Skin epidermis (tissue), 12 donors: ENCODE data around the gene SP5.

Experiments used
- H3K27ac ChIP-seq, 21 experiments: fragments of 200-600 bp; sonication (generic) in 11 of 21; one replicate each; pipeline ENCODE4 v1.5.0; 2020; ENCODE audit warnings: mild to moderate bottlenecking in 3 of 21, inconsistent platforms in 2 of 21, moderate library complexity in 2 of 21
- H3K4me3 ChIP-seq, 7 experiments: fragments of 200-600 bp; sonication (generic) in 2 of 7; one replicate each; pipeline ENCODE4 v1.5.0; 2020; ENCODE audit warnings: inconsistent platforms in 2 of 7, mild to moderate bottlenecking in 2 of 7, moderate library complexity in 1 of 7

SP5 gene

DNA sequence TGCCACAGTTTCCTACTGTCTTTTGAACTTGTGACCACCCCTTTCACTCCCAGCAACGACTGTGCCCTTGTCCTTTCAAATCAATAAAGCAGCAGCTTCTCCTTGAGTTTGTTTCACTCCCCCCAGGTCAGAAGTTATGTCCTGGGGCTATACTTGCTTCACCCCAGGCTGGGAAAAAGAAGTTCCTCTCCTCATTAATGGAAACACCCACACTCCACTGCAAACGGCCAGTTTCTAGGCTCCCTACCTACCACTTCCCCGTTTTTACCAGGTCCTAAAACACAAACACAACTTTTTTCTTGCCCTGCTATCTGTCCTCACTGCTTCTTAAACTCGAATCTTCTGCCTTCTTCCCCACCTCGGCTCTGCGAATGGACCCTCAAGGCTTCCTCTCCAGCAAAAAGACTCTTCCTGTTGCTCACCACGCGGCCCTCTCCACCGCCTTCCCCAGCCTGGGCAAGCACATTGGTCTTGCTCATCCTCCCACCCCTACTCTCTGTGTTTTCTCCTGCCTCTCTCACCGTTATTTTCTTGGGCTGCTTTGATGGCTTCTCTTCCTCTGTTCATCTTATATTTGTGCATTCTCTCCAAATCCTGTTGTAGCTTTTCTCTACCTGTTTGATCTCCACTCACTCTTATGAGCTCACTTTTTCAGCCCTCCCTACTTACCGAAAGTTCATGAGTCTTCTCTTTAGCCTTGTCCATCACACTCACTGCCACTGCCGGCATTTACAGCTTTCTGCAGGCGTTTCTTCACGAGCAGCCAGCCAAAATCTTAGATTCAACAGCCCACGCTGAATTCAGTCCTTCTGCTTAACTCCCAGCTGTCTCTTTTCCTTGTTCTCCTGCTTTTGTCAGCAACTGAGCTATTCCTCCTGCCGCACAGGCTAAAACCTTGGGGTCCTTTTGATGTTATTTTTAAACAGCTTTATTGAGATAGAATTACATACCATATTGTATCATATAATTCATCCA is 7.0 kb upstream of the SP5 start:
- Histone ChIP-seq H3K27ac (no peak overlapping the region), H3K4me3 (no peak overlapping the region)

DNA sequence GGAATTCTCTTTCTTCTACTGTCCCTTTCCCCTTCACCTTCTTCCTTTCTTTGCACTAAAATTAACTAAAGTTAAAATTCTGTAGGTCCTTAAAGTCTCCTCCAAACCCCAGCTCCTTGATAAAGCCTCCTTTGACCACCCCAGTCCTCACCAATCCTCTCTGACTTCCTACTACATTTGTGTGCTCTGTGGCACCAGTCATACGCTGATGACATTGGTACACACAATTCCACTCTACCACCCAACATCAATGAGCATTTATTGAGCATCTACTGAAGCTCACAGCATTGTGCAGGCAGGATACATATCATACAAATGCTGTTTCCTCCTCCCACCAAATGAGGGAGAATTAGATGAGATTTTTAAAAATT is 4.5 kb upstream of the SP5 start:
- no peak overlapping the region for H3K27ac ChIP-seq

DNA sequence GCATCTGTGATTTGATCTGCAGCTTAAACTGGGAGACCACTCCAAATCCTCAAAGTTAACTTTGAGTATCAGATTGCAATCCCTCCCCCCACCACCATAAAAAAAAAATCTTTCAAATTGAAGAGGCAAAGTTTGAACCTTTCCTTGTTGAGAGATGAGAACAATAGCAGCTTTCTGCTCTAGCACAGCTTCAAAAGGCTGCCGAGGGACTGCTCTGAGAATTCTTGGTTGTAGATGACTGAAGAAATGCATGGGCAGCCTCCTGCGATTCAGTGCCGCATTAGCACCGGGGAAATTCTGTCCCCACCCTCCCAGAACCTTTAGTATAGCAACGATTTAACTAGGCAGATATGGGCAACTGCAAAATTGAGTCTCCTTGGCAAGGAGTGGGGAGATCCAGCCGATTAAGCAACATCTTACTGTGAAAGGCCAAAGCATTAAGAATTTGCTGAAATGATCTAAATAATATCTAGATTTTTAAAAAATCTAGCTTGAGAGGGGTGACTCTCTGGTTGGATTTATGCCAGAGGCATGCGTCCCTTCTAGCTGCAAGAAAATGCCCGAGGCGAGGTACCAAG is 3.9 kb upstream of the SP5 start:
- H3K27ac ChIP-seq, result no peak overlapping the region
- H3K4me3 ChIP-seq, result no peak overlapping the region

More for the DNA sequence above, 4.5 kb upstream of the SP5 start:
- no peak overlapping the region for H3K4me3 ChIP-seq

DNA sequence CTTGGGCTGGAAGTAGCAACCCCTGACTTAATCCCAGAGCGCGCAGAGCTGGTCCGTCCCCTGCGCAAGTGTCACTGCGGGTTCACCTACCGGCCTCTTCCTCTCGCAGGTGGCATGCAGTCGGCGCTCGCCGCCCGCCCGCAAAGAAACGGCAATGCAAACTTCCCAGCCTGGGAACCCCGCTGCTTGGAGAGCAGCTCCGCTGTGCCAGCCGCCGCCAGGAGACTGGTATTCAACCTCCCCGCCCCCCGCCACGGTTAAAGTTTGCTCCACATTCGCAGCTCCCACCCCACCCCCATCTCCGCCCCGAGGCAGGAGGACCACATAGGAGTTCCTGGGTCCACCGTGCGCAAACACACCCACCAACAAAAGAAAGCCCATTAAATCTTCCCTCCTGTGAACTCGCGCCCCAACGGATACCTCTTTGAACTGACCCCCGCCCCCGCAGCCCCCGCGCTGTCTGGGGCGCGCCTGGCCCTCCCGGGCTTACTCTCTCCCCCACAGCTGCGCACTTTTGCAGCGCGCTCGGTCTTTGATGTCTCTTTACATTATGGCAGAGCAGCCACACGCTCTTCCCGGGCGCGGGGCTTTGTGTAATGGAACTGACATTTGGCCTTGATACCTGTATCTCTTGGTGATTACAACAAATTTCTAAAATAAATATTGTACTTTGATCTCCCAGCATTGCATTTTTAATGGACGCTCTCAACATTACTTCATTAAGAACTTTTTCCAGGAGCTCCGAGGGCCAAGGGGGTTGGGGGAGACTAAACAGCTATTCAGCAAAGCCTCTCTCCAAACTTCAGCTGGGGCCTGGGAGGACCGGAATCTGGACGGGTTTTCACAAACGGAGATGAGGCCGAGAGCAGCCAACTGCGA is 3.1 kb upstream of the SP5 start:
- Histone ChIP-seq H3K4me3 (no peak overlapping the region), H3K27ac (no peak overlapping the region)

DNA sequence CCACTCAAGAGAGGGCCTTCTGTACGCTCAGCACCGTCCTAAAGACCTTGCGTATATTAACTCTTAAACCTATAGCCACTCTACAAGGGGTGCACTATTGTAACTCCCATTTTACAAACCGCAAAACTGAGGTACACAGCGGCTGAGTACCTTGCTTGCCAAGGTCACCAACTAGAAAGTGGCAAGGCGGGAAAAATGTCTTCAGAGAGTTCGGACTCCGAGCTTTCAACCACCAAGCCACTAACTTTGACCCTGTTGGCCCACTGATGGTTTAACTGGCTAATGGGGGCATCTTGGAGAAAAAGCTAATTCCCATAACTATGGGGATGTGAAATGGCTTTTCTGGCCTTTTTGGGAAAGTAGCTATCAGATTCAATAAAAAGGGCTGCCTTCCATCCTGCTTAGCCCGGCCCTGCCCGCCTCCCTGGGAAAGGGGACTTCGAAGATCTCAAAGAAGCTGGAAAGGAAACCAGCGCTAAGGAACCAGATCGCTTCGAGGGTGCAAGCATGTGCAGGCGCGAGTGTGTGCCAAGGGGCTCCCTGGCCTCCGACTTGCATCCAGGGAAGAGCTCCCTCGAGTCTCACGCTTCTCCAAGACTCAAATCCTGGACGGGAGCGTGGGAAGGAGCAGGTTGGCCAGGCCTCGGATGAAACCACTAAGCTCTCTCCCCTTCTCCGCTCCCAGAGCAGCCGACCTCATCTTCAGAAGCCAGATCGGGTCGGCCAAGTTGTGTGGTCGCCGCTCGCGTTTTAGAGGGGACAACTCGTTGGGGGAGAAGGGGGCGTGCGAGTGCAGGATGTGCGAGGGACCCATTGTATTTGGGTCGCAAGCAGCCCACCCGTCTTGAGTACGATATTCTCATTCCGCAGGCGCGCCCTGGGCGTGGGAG is 2.2 kb upstream of the SP5 start:
- H3K27ac ChIP-seq, result no peak overlapping the region
- H3K4me3 ChIP-seq, result peak overlapping the region in 1 of 7 experiments; percentile 54

DNA sequence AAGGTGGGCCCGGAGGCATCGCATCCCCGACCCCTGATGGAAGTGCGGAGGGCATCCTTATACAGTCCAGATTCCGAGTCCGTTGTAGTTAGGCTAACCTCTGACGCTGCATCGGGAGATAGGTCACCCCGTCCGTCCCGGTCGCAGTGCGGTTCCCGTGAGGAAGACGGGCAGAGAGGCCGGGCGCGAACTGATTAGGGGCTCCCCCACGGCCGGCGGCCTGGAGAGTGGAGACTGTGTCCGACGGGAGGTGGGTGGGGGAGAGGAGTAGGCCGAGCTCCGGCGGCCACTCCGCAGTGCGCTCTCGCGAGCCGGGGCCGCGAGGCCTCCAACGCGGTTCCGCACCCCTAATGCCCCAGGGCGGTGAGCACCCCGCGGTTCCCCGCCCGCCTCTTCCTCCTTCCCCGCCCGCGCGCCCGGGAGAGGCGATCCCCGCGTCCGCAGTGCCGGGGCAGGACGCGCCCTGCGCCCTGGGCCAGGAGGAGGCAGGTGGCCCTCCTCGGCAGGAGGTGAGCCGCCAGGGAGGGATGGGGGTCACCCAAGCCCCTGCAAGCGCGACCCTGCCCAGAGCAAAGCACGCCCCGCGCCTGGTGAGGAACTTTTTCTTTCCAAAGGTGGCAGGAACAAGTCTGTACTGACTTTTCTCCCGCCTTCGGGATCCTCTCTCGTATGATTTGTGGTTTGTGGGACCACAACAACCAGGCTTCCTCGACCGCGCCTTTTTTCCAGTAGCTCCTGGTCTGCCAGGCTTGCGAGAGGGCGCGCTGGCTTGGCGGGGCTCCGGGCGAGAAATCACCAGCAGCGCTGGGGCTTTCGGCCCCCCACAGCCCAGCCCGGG is 1.4 kb upstream of the SP5 start:
- H3K27ac ChIP-seq, result peak overlapping the region in 5 of 21 experiments; percentile 8 to 36 (median 24)
- H3K4me3 ChIP-seq, result peak overlapping the region; percentile 1 to 54 (median 28)

DNA sequence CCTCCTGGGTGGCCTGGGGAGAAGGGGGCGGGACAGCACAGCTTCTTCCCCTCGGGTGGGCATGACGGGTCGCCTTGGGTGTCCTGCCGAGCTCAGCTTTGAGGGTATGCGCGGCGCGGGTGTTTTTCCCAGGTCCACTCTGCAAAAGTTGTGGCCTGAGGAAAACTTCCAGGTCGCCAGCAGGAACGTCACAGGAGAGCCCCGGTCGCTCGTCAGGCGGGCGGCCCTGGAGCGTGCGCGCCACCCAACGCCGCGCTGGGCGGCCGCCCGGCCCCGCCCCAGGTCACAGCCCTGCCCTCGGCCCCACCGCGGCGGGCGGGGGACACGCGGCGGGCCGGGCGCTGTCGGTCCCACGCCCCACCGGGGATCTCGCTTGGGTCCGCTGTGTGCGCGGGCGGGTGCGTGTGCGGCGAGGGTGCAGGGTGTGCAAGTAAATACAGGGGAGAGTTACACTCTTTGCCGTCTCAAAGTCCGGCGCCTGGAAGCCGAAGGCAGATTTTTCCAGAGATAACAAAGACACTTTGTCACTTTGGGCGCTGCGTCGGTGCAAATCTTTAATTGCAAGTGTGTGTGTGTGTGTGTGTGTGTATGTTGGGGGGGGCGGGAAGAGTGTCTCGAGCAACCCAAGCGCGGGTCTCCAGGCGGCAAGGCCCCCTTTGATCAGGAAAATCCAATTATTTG is 616 bp upstream of the SP5 start:
- Histone ChIP-seq H3K27ac (peak overlapping the region in 5 of 21 experiments; percentile 8 to 69 (median 24)), H3K4me3 (peak overlapping the region; percentile 19 to 54 (median 32))

DNA sequence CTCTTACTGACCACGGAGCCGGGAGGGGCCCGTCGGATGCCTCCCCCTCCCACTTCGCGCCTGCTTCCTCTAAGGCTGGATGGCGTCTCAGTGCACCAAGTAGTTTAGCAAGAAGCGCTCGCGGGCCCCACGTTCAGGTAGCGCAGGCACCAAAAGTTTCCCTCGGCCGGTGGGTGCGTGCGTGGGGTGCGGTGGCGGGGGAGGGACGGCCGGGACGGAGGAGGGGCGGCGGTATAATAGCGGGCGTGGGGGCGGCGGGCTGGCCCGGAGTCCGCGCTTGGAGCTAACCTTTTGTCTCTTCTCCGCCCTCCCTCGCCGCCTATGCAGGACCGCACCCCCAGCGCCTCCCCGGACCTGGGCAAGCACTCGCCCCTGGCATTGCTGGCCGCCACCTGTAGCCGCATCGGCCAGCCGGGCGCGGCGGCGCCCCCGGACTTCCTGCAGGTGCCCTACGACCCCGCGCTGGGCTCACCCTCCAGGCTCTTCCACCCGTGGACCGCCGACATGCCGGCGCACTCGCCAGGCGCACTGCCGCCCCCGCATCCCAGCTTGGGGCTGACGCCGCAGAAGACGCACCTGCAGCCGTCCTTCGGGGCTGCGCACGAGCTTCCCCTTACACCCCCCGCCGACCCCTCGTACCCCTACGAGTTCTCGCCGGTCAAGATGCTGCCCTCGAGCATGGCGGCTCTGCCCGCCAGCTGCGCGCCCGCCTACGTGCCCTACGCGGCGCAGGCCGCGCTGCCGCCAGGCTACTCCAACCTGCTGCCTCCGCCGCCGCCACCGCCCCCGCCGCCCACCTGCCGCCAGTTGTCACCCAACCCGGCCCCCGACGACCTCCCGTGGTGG is 1.0 kb downstream of the SP5 start:
- peak overlapping the region; percentile 19 to 54 (median 32) for H3K4me3 ChIP-seq
- peak overlapping the region in 4 of 21 experiments; percentile 0 to 69 (median 24) for H3K27ac ChIP-seq

DNA sequence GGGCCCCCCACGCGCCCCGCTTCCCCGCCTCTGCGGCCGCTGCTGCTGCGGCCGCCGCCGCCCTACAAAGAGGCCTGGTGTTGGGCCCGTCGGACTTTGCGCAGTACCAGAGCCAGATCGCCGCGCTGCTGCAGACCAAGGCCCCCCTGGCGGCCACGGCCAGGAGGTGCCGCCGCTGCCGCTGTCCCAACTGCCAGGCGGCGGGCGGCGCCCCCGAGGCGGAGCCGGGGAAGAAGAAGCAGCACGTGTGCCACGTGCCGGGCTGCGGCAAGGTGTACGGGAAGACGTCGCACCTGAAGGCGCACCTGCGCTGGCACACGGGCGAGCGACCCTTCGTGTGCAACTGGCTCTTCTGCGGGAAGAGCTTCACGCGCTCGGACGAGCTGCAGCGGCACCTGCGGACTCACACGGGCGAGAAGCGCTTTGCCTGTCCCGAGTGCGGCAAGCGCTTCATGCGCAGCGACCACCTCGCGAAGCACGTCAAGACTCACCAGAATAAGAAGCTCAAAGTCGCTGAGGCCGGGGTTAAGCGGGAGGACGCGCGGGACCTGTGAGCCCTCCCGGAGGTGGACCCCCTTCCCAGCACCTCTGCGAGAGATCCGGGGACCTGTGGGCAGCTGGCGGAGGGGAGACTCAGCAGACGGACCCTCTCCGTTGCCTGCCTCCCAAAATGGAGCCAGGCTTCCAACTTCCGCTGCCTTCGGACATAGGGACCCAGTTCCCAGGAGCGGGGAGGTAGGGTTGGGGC is 1.9 kb downstream of the SP5 start:
- peak overlapping the region in 6 of 7 experiments; percentile 2 to 54 (median 34) for H3K4me3 ChIP-seq
- peak overlapping the region in 4 of 21 experiments; percentile 11 to 42 (median 28) for H3K27ac ChIP-seq

DNA sequence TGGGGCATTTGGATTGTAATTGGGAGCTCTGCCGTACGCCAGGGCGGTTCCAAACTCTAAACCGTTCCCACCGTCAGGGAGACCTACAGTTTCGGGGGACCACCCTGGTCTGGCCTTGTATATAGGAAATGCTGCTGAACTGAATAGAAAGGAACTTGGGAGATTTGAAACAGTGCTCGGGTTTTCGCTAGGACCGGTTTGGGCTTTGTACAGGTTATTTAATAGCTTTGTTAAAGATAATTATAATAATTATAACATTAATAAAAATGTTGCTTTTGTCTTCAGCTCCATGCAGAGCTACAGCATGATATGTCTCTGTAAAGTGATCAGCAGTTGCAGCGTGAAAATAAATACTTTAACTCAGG is 2.4 kb downstream of the SP5 start:
- Histone ChIP-seq H3K4me3 (peak overlapping the region in 2 of 7 experiments; percentile 46 to 54), H3K27ac (peak overlapping the region in 3 of 21 experiments; percentile 3 to 42 (median 42))

DNA sequence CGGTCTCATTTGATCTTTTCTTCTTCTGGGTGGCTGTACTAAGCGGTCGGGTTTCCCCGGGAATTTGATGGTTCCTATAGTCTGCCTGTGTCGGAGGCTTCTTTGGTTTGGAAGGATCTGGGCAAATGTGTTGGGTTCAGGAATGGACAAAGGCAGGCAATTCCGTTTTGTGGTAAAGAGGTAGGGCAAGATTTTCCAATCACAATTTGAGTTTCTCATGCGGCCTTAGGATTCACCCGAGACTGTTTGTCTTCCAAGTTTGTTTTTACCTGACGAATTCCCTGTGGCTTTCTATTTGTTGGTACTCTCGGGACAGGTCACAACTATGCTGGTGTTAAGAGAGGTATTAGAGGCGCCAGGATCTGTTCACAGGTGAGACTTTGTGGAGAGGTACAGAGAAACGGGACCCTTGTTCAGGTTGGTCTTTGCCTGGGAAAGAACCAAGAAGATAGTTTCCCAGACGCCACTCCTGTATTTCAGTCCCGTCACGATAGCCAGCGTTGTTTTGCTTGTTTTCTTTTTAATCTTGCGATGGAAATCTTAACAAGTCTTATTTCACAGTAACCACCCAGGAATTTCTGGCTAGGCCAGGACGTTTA is 3.0 kb downstream of the SP5 start:
- H3K4me3 ChIP-seq, result peak overlapping the region in 1 of 7 experiments; percentile 54
- H3K27ac ChIP-seq, result peak overlapping the region in 3 of 21 experiments; percentile 3 to 37 (median 7)

DNA sequence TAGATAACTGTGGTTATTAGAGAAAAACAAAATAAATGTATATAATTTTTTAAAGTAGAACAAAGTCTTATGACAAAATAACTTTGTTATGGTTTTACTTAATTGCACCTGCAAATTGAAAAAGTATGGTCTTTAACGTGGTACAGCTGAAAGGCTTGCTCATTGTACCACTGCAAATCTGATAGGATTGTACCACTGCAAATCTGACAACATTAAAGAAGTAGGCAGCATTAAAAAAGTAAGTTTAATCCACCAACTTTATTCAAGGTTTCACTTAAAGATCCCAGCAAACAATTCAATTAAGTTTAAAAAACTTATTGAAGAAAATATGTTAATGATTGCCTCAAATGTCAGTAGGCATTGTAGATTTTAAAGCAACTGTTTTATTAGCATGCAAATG is 4.7 kb downstream of the SP5 start:
- Histone ChIP-seq H3K27ac (no peak overlapping the region), H3K4me3 (no peak overlapping the region)

DNA sequence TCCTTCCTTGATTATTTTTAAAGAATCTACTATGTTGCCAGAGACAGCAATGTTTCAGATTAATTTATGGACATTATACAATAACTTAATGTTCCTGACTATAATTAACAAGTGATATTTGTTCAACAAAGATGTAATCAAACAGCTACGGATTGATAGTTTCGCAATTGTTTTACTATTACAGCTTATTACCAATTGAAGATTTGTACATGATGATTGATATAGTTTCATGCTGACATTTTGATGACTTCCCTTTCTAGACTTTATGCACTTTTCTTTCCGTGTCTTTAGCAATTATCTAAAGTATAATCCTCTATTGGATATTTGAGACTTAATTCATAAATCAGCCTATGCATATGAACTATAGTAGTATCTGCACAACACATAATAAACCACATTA is 6.5 kb downstream of the SP5 start:
- H3K27ac ChIP-seq, result no peak overlapping the region
- H3K4me3 ChIP-seq, result no peak overlapping the region

DNA sequence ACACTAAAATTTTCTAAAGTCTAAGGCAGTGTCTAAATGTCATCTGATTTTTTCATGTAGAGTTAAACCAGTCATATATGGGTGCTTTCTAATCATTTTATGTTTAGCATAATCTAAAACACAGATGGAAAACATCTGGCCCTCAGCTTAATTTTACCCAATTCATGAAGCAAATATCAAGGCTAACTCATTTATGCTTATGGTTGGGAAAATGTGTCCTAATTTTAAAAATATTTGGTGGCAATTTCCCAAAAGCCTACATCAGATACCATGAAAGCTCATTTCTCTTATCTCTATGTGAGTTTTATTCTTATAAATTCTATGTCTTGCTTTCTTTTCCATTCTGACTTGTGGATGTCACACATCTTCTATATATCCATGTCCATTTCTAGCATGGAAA is 7.2 kb downstream of the SP5 start:
- Histone ChIP-seq H3K27ac (no peak overlapping the region), H3K4me3 (no peak overlapping the region)

DNA sequence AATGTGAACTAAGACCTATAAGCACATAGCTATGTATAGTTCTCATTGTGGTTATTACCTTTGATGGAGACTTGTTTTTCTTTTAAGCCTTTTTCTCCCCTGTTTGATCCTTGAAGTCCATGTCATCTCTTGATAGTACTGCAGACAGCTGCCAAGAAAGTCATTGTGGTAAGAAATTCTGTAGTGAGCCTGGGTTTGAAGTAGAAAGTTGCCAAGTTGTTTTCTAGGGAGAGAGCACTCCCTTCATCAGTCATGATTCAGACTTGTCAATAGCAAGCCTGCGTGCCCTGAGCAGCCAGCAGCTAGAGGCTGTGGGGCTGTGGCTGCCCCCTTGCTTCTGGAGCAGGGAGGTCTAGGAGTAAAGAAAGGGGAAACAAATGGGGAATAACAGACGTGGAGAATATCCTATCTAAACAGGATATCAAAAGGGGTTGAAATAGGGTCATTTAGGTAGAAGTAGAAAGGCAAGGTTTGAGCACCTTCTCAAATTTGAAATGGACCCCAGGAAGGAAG is 8.4 kb downstream of the SP5 start:
- Histone ChIP-seq H3K27ac (no peak overlapping the region), H3K4me3 (no peak overlapping the region)
